BE2C (cell line): ENCODE measurements around the gene CDH3. TPM values are rescaled to one million over a fixed set of nuclear protein-coding genes. Genes with fewer than 3 reads are reported as not detected.

Experiments
- DNase-seq: peaks from one replicate; pipeline ENCODE4 v3.0.0-alpha.2; 2020
- H3K27me3 ChIP-seq: fragments of 250-450 bp; sonication (Bioruptor Pico); 2 replicates; pipeline ENCODE4 v1.5.1; 2020; ENCODE audit warnings: mild to moderate bottlenecking
- H3K36me3 ChIP-seq: fragments of 250-450 bp; sonication (Bioruptor Pico); 2 replicates; pipeline ENCODE4 v1.5.1; 2020; ENCODE audit warnings: mild to moderate bottlenecking
- H3K4me1 ChIP-seq: fragments of 250-450 bp; sonication (Bioruptor Pico); 2 replicates; pipeline ENCODE4 v1.5.1; 2020
- H3K4me3 ChIP-seq: 2 replicates; pipeline ENCODE4 v1.5.1; 2011; ENCODE audit warnings: low read depth, low read length
- H3K9me3 ChIP-seq: fragments of 250-450 bp; sonication (Bioruptor Pico); 2 replicates; pipeline ENCODE4 v1.5.1; 2020
- CTCF ChIP-seq: IDR thresholded peaks from 2 replicates; pipeline ENCODE4 v1.5.1; 2012; ENCODE audit warnings: mild to moderate bottlenecking, low read depth, low read length
- polyA plus RNA-seq: library from polyadenylated mRNA; unstranded; fragments of >200 nt; gene quantifications from one replicate; pipeline ENCODE4 v1.2.1, GENCODE V29; 2012; ENCODE audit warnings: low read depth, missing spikeins; ENCODE audit not compliant: insufficient read length, insufficient read depth

Gene CDH3
- polyA plus RNA-seq, result not detected

GRCh38 chr16:68644715-68645493 lies at the start of gene CDH3:
TSS of gene CDH3 (plus strand) at chr16:68645310. CDS start at chr16:68645380, 70 bp downstream.
- H3K36me3 ChIP-seq, result no peaks in the 10 kb centered on the region
- no peak for DNase-seq
- H3K4me1 ChIP-seq, result no peaks in the 10 kb centered on the region
- peaks cover 56% of the 10 kb centered on the region for H3K27me3 ChIP-seq
- no peaks in the 10 kb centered on the region for H3K9me3 ChIP-seq
- no peak within 1 kb of the TSS for H3K4me3 ChIP-seq
- no peak for TF ChIP-seq CTCF

GRCh38 chr16:68596266-68596665 lies 48.8 kb upstream of the CDH3 start:
- no peaks in the 10 kb centered on the region for H3K4me1 ChIP-seq
- no peak for TF ChIP-seq CTCF
- H3K36me3 ChIP-seq, result no peaks in the 10 kb centered on the region
- DNase-seq, result no peak
- no peak overlapping the region for H3K4me3 ChIP-seq
- no peaks in the 10 kb centered on the region for H3K9me3 ChIP-seq
- no peaks in the 10 kb centered on the region for H3K27me3 ChIP-seq

- no peak for TF ChIP-seq CTCF
- H3K4me1 ChIP-seq, result no peaks in the 10 kb centered on the region
- DNase-seq, result no peak
Observed at GRCh38 chr16:68599586-68599985, 45.5 kb upstream of the CDH3 start.

GRCh38 chr16:68605746-68606145 lies 39.4 kb upstream of the CDH3 start:
- Histone ChIP-seq H3K4me3 (no peak overlapping the region), H3K27me3 (no peaks in the 10 kb centered on the region), H3K4me1 (no peaks in the 10 kb centered on the region), H3K36me3 (no peaks in the 10 kb centered on the region), H3K9me3 (no peaks in the 10 kb centered on the region)
- DNase-seq, result no peak
- no peak for TF ChIP-seq CTCF

More at GRCh38 chr16:68599586-68599985, 45.5 kb upstream of the CDH3 start:
- H3K9me3 ChIP-seq, result no peaks in the 10 kb centered on the region
- no peaks in the 10 kb centered on the region for H3K27me3 ChIP-seq
- no peak overlapping the region for H3K4me3 ChIP-seq
- H3K36me3 ChIP-seq, result no peaks in the 10 kb centered on the region

- Histone ChIP-seq H3K27me3 (no peaks in the 10 kb centered on the region), H3K36me3 (no peaks in the 10 kb centered on the region), H3K4me1 (no peaks in the 10 kb centered on the region), H3K9me3 (no peaks in the 10 kb centered on the region), H3K4me3 (no peak overlapping the region)
- no peak for DNase-seq
- no peak for TF ChIP-seq CTCF
Observed at GRCh38 chr16:68607443-68607842, 37.7 kb upstream of the CDH3 start.

- Histone ChIP-seq H3K4me3 (no peak overlapping the region), H3K4me1 (no peaks in the 10 kb centered on the region), H3K9me3 (no peaks in the 10 kb centered on the region), H3K36me3 (no peaks in the 10 kb centered on the region), H3K27me3 (no peaks in the 10 kb centered on the region)
- no peak for TF ChIP-seq CTCF
- DNase-seq, result no peak
Observed at GRCh38 chr16:68608330-68608729, 36.8 kb upstream of the CDH3 start.
